Cerebellar nuclear complex (tissue), 1 donor: ENCODE results near the gene MRPL28.
A peak's percentile ranks its signal among the peaks of the same experiment; 100 is the strongest.
"Not testable (repeated sequence)": the region's sequence is repeated elsewhere in the genome, so short reads cannot be mapped to it uniquely, and the experiment has no call there.

ENCODE experiments used
- DNase-seq, 2 experiments: peaks; one replicate each; lab custom pipeline; 2025; lab: John Stamatoyannopoulos, UW

The MRPL28 gene

GRCh38 chr16:373848-374615 lies 3.7 kb upstream of the MRPL28 start:
- no peak for DNase-seq

DNA sequence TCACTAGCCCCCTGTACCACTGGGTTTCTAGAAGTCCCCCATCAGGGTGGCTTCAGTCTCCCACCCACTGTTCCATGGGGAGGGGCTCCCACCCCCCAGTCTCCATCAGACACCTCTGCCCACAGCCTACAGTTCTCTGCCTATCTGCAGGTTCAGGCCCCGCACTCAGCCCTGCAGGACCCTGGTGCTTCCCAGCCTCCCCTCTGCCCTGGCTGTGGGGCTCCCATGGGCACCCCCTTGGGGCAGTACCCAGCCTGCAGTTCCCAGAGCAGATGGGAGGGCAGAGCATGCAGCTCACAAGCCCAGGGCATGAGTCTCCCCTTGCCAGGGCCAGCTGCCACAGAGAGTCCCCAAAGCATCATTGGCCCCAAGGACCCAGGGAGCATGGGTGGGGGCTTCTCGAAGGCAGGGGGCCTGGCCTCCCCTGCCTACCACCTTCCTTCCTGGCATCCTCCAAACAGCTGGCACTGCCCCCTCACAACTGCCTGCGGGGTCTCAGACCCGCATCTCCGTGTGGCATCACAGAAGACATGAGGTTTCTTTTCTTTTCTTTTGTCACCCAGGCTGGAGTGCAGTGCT lies 2.8 kb upstream of the MRPL28 start:
- no peak for DNase-seq

DNA sequence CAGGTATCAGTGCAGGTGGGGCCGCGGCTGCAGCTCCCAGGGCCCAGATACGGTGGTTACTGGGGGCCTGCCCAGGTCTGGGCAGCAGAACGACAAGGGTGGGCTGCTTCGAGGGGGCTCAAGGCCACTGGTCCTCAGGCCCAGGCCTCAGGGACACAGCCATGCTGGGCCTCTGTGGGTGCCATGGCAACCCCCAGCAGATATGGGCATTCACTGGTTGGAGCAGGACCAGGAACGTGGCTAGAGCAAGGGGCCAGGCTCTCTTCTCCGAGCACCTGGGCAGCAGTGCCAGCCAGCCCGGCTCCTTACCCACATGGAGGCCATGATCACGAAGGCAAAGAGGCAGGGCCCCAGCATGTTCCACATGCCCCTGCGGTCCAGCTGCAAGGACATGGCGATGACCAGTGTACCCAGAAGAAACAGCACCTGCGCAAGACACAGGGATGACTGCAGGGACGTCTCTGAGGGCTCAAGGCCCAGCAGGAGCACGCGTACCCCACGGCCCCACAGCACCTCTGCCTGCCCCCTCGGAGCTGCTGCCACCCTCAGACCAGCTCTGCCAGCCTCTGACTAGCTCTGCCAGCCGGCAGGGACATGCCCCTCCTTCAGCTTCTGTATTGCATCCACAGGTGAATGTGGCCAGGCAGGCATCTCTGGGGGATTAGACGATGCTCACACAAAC lies 2.1 kb upstream of the MRPL28 start:
- no peak for DNase-seq

DNA sequence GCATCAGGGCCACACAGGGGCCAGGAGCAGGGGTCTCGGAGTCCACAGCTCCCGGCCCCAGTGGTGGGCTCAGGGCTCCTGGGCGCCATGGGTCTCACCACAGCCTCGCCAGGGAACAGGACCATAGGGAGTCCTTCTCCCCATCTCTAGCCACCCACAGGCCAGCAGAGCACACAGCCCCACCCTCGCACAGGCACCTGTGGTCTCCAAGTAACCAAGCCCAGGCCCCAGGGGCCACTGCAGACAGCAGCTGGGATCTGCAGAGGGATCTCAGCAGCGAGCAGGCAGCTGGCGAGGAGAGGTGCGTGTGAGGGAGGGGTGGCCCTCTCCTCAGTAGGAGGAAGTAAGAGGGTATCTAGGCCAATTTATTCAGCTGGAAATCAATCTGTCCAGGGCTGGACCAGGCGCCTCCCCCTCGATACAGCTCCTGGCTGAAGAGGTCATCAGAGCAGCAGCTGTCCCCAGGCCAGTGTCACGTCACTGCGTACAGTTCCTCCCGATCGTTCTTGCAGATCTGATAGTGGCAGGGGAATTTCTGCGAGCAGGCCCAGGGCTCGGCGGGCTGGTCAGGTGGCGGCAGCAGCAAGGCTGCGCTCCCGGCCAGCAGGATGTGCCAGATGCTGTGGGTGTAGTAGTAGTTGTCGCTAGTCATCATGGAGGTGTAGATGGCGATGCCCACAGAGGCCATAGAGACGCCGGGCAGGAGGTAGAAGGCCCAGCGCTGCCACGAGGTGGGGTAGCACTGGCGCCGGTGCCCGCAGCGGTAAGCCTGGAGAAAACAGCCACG lies 1.4 kb upstream of the MRPL28 start:
- DNase-seq = no peak

DNA sequence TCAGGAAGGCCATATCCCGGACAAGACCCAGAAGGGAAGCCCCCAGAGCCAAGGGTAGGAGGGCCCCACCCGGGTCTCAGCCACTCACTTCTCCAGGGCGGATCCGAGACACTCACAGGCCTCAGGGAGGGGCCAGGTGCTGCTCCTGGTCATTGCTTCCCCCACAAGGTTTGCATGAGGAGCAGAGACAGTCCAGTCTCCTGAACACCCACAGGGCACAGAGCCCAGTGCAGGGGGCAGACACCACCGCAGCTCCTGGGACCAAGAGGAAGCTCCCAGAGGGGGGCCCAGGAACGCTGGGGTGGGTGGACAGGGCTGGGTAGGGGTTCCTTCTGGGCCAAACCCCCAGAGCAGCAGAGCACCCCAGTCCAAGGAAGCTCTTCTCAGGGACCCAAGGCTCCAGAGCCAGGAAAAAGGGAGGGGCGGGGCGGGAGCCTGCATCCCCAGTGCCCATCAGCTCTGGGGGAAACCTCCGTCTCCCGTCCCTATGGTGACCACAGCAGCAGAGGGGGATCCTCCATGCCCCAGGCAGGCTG lies 709 bp upstream of the MRPL28 start:
- no peak for DNase-seq

- no peak for DNase-seq
Observed at GRCh38 chr16:369866-370436, 387 bp downstream of the MRPL28 start.

DNA sequence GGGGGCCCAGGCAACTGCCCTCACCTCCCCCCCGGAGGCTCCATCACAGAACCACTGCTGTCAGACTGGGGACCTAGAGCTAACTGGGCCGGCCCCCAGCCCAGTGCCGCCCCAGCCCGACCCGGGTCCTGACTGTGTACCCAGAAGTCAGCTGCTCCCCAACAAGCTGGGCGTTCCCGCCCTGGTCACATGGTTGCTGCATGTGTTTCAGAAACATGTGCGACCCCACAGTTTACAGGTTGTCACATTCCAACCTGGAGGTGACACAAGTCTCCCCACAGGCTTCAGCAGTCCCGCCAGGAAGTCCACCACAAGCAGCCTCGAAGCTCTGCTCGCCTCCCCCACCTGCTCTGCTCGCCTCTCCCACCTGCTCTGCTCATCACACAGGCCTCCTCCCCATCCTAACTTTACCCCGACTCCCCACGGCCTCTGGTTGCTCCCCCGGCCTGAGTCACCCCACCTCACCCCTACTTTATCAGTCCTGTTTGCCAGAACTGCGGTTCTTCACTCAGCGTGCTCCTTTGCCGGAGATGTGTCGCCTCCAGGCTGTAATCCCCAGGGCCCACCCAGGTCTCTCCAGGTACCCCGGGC lies 968 bp downstream of the MRPL28 start:
- DNase-seq = no peak

- no peak for DNase-seq
Observed at GRCh38 chr16:368388-369158, 1.8 kb downstream of the MRPL28 start.

DNA sequence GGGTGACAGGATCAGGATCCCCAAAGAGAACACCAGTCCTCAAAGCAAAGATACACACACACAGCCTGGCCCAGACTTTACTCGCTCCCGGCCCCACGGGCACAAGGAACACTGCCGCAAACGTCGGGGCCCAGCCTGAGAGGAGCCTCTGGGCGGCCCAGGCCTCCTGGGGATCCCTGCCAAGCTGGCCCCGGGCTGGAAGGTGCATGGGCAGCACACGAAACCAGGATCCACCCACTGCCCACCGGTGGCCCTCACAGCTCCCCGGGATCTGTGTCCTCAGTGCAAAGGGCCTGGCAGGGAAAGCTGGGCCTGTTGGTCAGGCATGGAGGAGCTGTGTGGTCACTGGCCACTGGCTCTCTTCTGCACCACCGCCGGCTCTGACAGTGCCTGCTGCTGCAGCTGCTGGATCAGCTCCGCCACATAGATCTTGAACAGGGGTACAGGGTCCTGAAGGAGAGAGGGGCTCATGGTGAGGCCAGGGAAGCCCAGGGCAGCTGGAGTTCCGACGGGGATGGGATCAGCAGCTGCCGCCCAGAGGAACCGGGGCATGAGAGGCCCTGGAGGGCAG lies 2.9 kb downstream of the MRPL28 start:
- DNase-seq = no peak

- no peak for DNase-seq
Observed at GRCh38 chr16:366476-366875, 3.9 kb downstream of the MRPL28 start.

DNA sequence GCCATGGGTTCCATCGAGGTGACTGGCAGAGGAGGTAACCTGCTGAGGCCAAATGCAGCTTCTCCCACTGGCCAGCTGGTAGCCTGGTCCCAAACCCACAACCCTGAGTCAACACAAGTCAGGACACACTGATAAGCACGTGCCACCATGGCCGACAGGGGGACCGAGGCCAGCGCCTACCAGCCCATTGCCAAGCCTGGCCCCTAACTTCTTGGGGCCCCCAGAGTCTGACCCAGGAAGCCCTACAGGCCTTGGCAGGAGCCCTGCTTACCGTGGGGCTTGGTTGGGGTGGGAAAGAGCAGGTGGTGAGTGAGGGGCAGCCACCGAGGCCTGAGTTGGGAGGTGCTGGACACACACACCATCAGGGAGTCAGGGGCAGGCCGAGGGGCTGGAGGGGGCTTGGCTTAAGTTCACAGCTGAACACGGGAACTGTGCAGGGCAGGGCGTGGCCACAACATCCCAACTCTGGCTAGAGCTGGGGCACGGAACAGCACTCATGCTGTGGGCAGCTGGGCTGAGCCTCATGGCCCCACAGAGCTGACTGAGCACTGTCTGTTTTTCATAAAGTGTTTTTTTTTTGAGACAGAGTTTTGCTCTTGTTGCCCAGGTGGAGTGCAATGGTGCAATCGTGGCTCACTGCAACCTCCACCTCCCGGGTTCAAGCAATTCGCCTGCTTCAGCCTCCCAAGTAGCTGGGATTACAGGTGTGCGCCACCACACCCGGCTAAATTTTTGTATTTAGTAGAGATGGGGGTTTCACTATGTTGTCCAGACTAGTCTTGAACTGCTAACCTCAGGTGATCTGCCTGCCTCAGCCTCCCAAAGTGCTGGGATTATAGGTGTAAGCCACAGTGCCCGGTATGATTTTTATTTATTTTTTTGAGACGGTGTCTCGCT lies 5.5 kb downstream of the MRPL28 start:
- DNase-seq = no peak

GRCh38 chr16:363766-364490 lies 6.4 kb downstream of the MRPL28 start:
- no peak for DNase-seq

DNA sequence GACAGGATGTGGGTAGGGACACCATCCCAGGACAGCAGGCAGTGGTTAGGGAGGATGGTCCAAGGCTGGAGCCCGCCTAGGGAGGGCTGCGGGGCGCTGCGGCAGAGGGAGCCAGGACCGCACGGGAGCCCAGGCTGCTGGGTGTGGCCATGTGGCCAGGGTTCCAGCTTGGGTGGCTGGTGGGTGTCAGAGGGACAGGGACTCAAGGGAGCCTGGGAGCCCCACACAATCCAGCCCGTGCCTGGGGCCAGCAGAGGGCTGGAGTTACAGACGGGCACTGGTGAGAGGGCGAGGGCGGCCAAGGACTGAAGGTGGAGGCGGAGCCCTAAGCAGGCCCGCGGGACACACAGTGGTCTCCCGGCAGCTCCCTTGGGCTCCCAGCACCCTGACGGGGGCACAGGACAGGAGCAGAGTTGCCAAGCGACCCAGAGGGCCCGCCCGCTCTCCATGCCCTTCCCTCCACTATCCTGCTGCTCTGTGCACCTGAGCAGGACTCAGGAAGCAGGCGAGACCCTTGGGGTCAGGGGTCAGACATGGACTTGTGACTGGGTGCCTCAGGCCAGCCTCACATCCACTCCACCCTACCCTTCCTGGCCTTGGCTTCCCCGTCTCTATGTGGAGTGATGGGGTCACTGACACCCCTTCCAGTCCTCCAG lies 7.1 kb downstream of the MRPL28 start:
- no peak for DNase-seq

GRCh38 chr16:362702-362999 lies 7.7 kb downstream of the MRPL28 start:
- DNase-seq = not testable (repeated sequence)

DNA sequence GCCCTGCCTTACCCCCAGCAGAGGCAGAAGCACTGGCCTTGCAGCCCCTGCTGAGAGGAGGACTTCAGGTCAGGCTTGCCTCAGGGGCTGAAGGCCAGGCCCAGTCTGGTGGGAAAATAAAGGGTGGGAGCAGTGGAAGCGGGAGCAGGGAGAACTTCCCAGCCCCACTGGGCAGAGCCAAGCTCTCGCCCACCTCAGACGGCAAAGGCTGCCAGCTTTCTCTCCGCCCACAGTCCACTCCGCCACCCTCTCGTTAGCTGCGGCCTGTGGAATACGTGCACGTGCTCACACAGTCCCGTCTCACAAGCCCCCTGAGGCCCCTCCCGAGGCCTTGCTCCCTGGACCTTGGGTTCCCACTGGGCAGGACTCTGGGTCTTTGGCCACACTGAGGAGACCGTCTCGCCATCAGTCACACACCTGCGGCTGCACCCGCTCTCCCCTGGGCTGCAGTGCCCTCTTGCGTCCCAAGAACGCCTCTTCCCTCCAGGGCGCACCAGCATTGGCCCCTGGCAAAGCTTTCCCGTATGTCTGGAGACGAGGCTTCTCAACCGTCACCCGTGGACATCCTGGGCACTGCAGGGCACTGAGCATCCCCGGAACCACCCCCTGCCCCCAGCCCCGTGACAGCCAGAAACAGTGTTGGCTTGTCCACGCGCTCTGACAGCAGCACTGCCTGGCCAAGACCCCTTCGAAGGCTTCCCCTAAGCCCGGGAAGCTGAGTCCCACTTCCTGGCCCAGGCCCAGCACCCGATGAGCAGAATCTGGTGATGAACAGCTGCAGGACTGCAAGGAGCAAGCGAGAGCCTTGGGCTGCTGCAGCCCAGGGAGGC lies 8.3 kb downstream of the MRPL28 start:
- peak in 1 of 2 experiments; percentile 71 for DNase-seq

- no peak for DNase-seq
Observed at GRCh38 chr16:361341-361871, 8.9 kb downstream of the MRPL28 start.

DNA sequence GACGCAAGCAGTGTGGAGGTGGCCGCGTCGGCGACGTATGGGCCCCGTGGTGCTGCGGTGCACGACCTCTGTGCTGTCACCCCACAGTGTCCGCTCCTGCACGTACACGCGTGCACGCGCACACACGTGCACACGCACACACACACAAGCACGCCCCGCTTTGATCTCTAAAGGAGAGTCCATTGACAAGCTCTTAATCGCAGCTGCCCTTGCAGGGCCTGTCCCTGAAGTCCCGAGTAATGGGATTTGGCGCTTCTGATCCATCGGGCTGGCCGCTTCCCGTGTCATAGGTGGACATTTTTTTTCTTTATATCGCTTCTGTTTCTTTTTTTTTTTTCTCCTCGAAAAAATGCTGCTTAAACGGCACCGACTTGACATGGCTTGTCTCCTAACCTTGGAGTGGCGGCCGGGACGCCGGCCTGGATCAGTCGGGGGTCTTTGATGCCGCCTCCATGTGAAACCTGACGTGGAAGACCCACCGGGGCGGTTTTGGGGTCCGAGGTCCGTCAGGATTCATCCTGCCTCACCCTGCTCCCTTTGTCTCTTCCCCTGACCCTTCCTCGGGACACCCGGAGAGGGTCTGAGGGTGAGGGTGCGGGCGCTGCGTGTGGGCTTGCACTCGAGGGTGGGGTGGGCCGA lies 9.5 kb downstream of the MRPL28 start:
- DNase-seq = no peak
